ENCODE data around the gene MXI1. TPM values are rescaled to one million over a fixed set of nuclear protein-coding genes. Genes with fewer than 3 reads are reported as not detected.

MXI1 gene
- total RNA-seq, 1 donor from 2014 or later: 31.5 TPM

- peaks cover 3% of the 10 kb centered on the region for H3K9me3 Mint-ChIP-seq (ENCODE audit: unreplicated experiment)
- FAIRE-seq (no peak), DNase-seq (ENCODE audit: low read depth) (no peak)
- no peak for TF ChIP-seq EZH2 (IDR thresholded peaks at IDR 0.05; ENCODE audit: insufficient read depth, low read length)
- TF ChIP-seq CTCF (IDR thresholded peaks at IDR 0.05; ENCODE audit: insufficient read depth, low read depth, low read length): no peak
- Histone ChIP-seq H3K27ac (ENCODE audit: low read depth, low read length) (no peak overlapping the region), H2AFZ (ENCODE audit: low read depth, low read length) (no peak overlapping the region), H3K4me2 (ENCODE audit: low read length) (no peak overlapping the region), H3K4me1 (ENCODE audit: insufficient read depth, low read length) (no peaks in the 10 kb centered on the region), H3K27me3 (ENCODE audit: insufficient read depth, low read length) (no peaks in the 10 kb centered on the region), H3K9me3 (ENCODE audit: insufficient read depth, low read depth, low read length) (no peaks in the 10 kb centered on the region), H3K4me3 (ENCODE audit: insufficient read depth, low read depth, low read length) (no peak overlapping the region), H4K20me1 (ENCODE audit: insufficient read depth, low read length) (no peaks in the 10 kb centered on the region), H3K79me2 (ENCODE audit: insufficient read depth, low read length) (no peaks in the 10 kb centered on the region), H3K36me3 (ENCODE audit: insufficient read depth, low read length) (no peaks in the 10 kb centered on the region), H3K9ac (ENCODE audit: low read length) (no peak overlapping the region)
- H3K27me3 Mint-ChIP-seq (ENCODE audit: low read depth, unreplicated experiment): no peaks in the 10 kb centered on the region
- H3K27ac Mint-ChIP-seq (ENCODE audit: unreplicated experiment): no peak overlapping the region
- H3K4me1 Mint-ChIP-seq (ENCODE audit: low read depth, unreplicated experiment): peaks cover 9% of the 10 kb centered on the region
- H3K36me3 Mint-ChIP-seq (ENCODE audit: low read depth, unreplicated experiment): peaks cover 9% of the 10 kb centered on the region
- no peak overlapping the region for H3K4me3 Mint-ChIP-seq (ENCODE audit: unreplicated experiment)
Observed at GRCh38 chr10:110241407-110241806, 34.0 kb downstream of the MXI1 start.

GRCh38 chr10:110241841-110242240 is 34.4 kb downstream of the MXI1 start:
- Histone ChIP-seq H3K4me1 (ENCODE audit: insufficient read depth, low read length) (no peaks in the 10 kb centered on the region), H3K36me3 (ENCODE audit: insufficient read depth, low read length) (no peaks in the 10 kb centered on the region), H2AFZ (ENCODE audit: low read depth, low read length) (no peak overlapping the region), H3K27ac (ENCODE audit: low read depth, low read length) (no peak overlapping the region), H3K4me2 (ENCODE audit: low read length) (no peak overlapping the region), H3K27me3 (ENCODE audit: insufficient read depth, low read length) (no peaks in the 10 kb centered on the region), H3K79me2 (ENCODE audit: insufficient read depth, low read length) (no peaks in the 10 kb centered on the region), H3K4me3 (ENCODE audit: insufficient read depth, low read depth, low read length) (no peak overlapping the region), H4K20me1 (ENCODE audit: insufficient read depth, low read length) (no peaks in the 10 kb centered on the region), H3K9me3 (ENCODE audit: insufficient read depth, low read depth, low read length) (no peaks in the 10 kb centered on the region), H3K9ac (ENCODE audit: low read length) (no peak overlapping the region)
- no peak for TF ChIP-seq EZH2 (IDR thresholded peaks at IDR 0.05; ENCODE audit: insufficient read depth, low read length)
- TF ChIP-seq CTCF (IDR thresholded peaks at IDR 0.05; ENCODE audit: insufficient read depth, low read depth, low read length): no peak
- FAIRE-seq (no peak), DNase-seq (ENCODE audit: low read depth) (no peak)
- H3K27me3 Mint-ChIP-seq (ENCODE audit: low read depth, unreplicated experiment): no peaks in the 10 kb centered on the region
- H3K9me3 Mint-ChIP-seq (ENCODE audit: unreplicated experiment): peaks cover 3% of the 10 kb centered on the region
- no peak overlapping the region for H3K4me3 Mint-ChIP-seq (ENCODE audit: unreplicated experiment)
- peaks cover 9% of the 10 kb centered on the region for H3K4me1 Mint-ChIP-seq (ENCODE audit: low read depth, unreplicated experiment)
- peaks cover 9% of the 10 kb centered on the region for H3K36me3 Mint-ChIP-seq (ENCODE audit: low read depth, unreplicated experiment)
- no peak overlapping the region for H3K27ac Mint-ChIP-seq (ENCODE audit: unreplicated experiment)

GRCh38 chr10:110242511-110242910 is 35.1 kb downstream of the MXI1 start:
- TF ChIP-seq CTCF (IDR thresholded peaks at IDR 0.05; ENCODE audit: insufficient read depth, low read depth, low read length) (no peak), EZH2 (IDR thresholded peaks at IDR 0.05; ENCODE audit: insufficient read depth, low read length) (no peak)
- Histone ChIP-seq H3K27ac (ENCODE audit: low read depth, low read length) (no peak overlapping the region), H3K79me2 (ENCODE audit: insufficient read depth, low read length) (no peaks in the 10 kb centered on the region), H3K4me3 (ENCODE audit: insufficient read depth, low read depth, low read length) (no peak overlapping the region), H4K20me1 (ENCODE audit: insufficient read depth, low read length) (no peaks in the 10 kb centered on the region), H3K9me3 (ENCODE audit: insufficient read depth, low read depth, low read length) (no peaks in the 10 kb centered on the region), H3K27me3 (ENCODE audit: insufficient read depth, low read length) (no peaks in the 10 kb centered on the region), H3K36me3 (ENCODE audit: insufficient read depth, low read length) (no peaks in the 10 kb centered on the region), H2AFZ (ENCODE audit: low read depth, low read length) (no peak overlapping the region), H3K4me1 (ENCODE audit: insufficient read depth, low read length) (no peaks in the 10 kb centered on the region), H3K4me2 (ENCODE audit: low read length) (no peak overlapping the region), H3K9ac (ENCODE audit: low read length) (no peak overlapping the region)
- H3K4me1 Mint-ChIP-seq (ENCODE audit: low read depth, unreplicated experiment): peaks cover 9% of the 10 kb centered on the region
- DNase-seq (ENCODE audit: low read depth): no peak
- H3K36me3 Mint-ChIP-seq (ENCODE audit: low read depth, unreplicated experiment): peaks cover 3% of the 10 kb centered on the region
- FAIRE-seq: no peak
- H3K4me3 Mint-ChIP-seq (ENCODE audit: unreplicated experiment): no peak overlapping the region
- H3K9me3 Mint-ChIP-seq (ENCODE audit: unreplicated experiment): no peaks in the 10 kb centered on the region
- H3K27ac Mint-ChIP-seq (ENCODE audit: unreplicated experiment): no peak overlapping the region
- no peaks in the 10 kb centered on the region for H3K27me3 Mint-ChIP-seq (ENCODE audit: low read depth, unreplicated experiment)
